Liver (tissue), 3 donors: ENCODE results near the gene PDC.

Experiments used
- CTCF ChIP-seq: fragments of 150-350 bp; IDR thresholded peaks from 2 replicates; pipeline ENCODE4 v1.5.1; 2017; ENCODE audit warnings: improper control_type of control experiment, low read depth, low read length; ENCODE audit not compliant: missing input control
- GABPA ChIP-seq, 2 donors: IDR thresholded peaks in 1 of 2; conservative IDR thresholded peaks in 1 of 2; 2 replicates each; pipeline ENCODE4 v1.6.1; 2016; ENCODE audit warnings: antibody characterized with exemption in 2 of 2, mild to moderate bottlenecking in 1 of 2, moderate library complexity in 1 of 2
- JUND ChIP-seq, 2 donors: IDR thresholded peaks; 2 replicates each; pipeline ENCODE4 v1.6.1; 2016; ENCODE audit warnings: antibody characterized with exemption in 2 of 2
- MAX ChIP-seq: IDR thresholded peaks from 2 replicates; pipeline ENCODE4 v1.6.1; 2016; ENCODE audit warnings: antibody characterized with exemption
- RXRA ChIP-seq, 2 donors: IDR thresholded peaks; 2 replicates each; pipeline ENCODE4 v1.6.1; 2017 to 2018; ENCODE audit warnings: antibody characterized with exemption in 2 of 2, mild to moderate bottlenecking in 1 of 2
- TAF1 ChIP-seq: conservative IDR thresholded peaks from 2 replicates; pipeline ENCODE4 v1.6.1; 2016; ENCODE audit warnings: antibody characterized with exemption, mild to moderate bottlenecking
- YY1 ChIP-seq: IDR thresholded peaks from 2 replicates; pipeline ENCODE4 v1.6.1; 2016; ENCODE audit warnings: antibody characterized with exemption, mild to moderate bottlenecking
- TF ChIP-seq, protein P1 (sequence below): IDR thresholded peaks from 2 replicates; pipeline ENCODE4 v1.6.1; 2016; ENCODE audit warnings: antibody characterized with exemption, mild to moderate bottlenecking
- TF ChIP-seq, protein P2 (sequence below): IDR thresholded peaks from 2 replicates; pipeline ENCODE4 v1.6.1; 2016; ENCODE audit warnings: antibody characterized with exemption
- donor health status: healthy.
- donor health status: healthy.

DNA sequence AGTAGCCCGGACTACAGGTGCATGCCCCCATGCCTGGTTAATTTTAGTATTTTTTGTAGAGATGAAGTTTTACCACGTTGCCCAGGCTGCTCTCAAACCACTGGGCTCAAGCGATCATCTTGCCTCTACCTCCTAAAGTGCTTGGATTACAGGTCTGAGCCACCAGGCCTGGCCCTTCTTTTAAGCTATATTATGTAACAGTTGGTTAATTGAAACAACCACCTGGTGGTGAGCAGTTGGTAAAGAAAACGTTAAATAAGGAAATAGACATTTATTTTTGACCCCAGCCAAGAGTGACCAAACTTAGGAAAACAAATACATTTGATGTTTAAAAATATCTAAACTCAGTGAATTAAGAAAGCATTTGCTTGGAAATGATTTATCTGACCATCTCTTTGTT, 12.1 kb upstream of the PDC start:
- no peak for TF ChIP-seq CTCF
- TF ChIP-seq GABPA (IDR thresholded peaks at IDR 0.05 in 1 of 2, conservative IDR thresholded peaks at IDR 0.05 in 1 of 2), result no peak
- TF ChIP-seq MAX, result no peak
- no peak for TF ChIP-seq YY1
- TF ChIP-seq, protein P1, sequence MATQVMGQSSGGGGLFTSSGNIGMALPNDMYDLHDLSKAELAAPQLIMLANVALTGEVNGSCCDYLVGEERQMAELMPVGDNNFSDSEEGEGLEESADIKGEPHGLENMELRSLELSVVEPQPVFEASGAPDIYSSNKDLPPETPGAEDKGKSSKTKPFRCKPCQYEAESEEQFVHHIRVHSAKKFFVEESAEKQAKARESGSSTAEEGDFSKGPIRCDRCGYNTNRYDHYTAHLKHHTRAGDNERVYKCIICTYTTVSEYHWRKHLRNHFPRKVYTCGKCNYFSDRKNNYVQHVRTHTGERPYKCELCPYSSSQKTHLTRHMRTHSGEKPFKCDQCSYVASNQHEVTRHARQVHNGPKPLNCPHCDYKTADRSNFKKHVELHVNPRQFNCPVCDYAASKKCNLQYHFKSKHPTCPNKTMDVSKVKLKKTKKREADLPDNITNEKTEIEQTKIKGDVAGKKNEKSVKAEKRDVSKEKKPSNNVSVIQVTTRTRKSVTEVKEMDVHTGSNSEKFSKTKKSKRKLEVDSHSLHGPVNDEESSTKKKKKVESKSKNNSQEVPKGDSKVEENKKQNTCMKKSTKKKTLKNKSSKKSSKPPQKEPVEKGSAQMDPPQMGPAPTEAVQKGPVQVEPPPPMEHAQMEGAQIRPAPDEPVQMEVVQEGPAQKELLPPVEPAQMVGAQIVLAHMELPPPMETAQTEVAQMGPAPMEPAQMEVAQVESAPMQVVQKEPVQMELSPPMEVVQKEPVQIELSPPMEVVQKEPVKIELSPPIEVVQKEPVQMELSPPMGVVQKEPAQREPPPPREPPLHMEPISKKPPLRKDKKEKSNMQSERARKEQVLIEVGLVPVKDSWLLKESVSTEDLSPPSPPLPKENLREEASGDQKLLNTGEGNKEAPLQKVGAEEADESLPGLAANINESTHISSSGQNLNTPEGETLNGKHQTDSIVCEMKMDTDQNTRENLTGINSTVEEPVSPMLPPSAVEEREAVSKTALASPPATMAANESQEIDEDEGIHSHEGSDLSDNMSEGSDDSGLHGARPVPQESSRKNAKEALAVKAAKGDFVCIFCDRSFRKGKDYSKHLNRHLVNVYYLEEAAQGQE, result no peak
- no peak for TF ChIP-seq JUND (IDR thresholded peaks at IDR 0.05)
- TF ChIP-seq TAF1, result no peak
- TF ChIP-seq, protein P2, sequence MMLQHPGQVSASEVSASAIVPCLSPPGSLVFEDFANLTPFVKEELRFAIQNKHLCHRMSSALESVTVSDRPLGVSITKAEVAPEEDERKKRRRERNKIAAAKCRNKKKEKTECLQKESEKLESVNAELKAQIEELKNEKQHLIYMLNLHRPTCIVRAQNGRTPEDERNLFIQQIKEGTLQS, result no peak
- no peak for TF ChIP-seq RXRA (IDR thresholded peaks at IDR 0.05)
